K562 (cell line): ENCODE data around the gene ITPR1. TPM values are rescaled to one million over a fixed set of nuclear protein-coding genes. Genes with fewer than 3 reads are reported as not detected.

Experiments used
- ATAC-seq: fragments of 200-7000 bp; cut with Tn5 transposase; 3 replicates; pipeline ENCODE4 v1.9.1; 2020; ENCODE audit warnings: moderate library complexity
- BruUV-seq: library from RNA; stranded (reverse); fragments of 400-500 nt; replicated peaks from 2 replicates; lab custom pipeline; 2021; lab: Mats Ljungman, UMichigan
- CTCF ChIA-PET: fragments of 300-600 bp; formaldehyde crosslinking; extraction: SDS; loops from one replicate; lab custom pipeline; 2021; ENCODE audit warnings: low intra/inter-chr PET ratio; lab: Yijun Ruan, JAX
- POLR2A ChIA-PET: fragments of 300-600, 350-650 bp; sonication (Branson Sonifier 250); formaldehyde crosslinking; extraction: SDS; loops from one replicate; lab custom pipeline; 2021; ENCODE audit warnings: antibody characterized with exemption, inconsistent platforms; lab: Yijun Ruan, JAX
- DNase-seq, 4 experiments: peaks; one replicate each; pipeline versions ENCODE4 v3.0.0 to v3.0.0-alpha.2; 2011 to 2018; ENCODE audit warnings: low spot score in 3 of 4, mixed read lengths in 3 of 4; ENCODE audit errors: extremely low read depth in 1 of 4
- FAIRE-seq: peaks from 2 replicates; lab custom pipeline; 2011; peaks lifted over from hg19 to GRCh38; lab: Jason Lieb, UNC
- H2AFZ ChIP-seq: 2 replicates; pipeline ENCODE4 v1.6.0; 2011; ENCODE audit warnings: low read depth, low read length, control low read depth, inconsistent platforms
- H3K27ac ChIP-seq: fragments of 200-600 bp; 3 replicates; pipeline ENCODE4 v1.8.0; 2011; ENCODE audit warnings: low read depth, mild to moderate bottlenecking, control low read depth, inconsistent platforms, low read length, moderate library complexity, mixed read lengths; ENCODE audit errors: extremely low read depth
- H3K27me3 ChIP-seq, 2 experiments: fragments of 300-600 bp in 1 of 2; 2 replicates in 1 of 2; 3 replicates in 1 of 2; pipeline versions ENCODE4 v1.6.0 to v1.8.0; 2011; ENCODE audit warnings: inconsistent platforms in 2 of 2, low read length in 2 of 2, mild to moderate bottlenecking in 1 of 2, mixed read lengths in 1 of 2, moderate library complexity in 1 of 2; ENCODE audit not compliant: control insufficient read depth in 2 of 2, insufficient read depth in 2 of 2
- H3K36me3 ChIP-seq: fragments of 300-600 bp; 3 replicates; pipeline ENCODE4 v1.8.0; 2011; ENCODE audit warnings: mild to moderate bottlenecking, low read length, inconsistent platforms; ENCODE audit not compliant: control insufficient read depth, insufficient read depth
- H3K4me1 ChIP-seq, 2 experiments: fragments of 200-600 bp in 1 of 2; replicated peaks in 1 of 2; 2 replicates in 1 of 2; 3 replicates in 1 of 2; pipeline versions ENCODE4 v1.5.1 to v1.8.0; 2011; ENCODE audit warnings: inconsistent platforms in 2 of 2, low read length in 2 of 2, mild to moderate bottlenecking in 1 of 2, mixed read lengths in 1 of 2, moderate library complexity in 1 of 2; ENCODE audit not compliant: control insufficient read depth in 2 of 2, insufficient read depth in 2 of 2
- H3K4me2 ChIP-seq: 2 replicates; pipeline ENCODE4 v1.6.1; 2011; ENCODE audit warnings: low read length, control low read depth, inconsistent platforms, mixed read lengths; ENCODE audit not compliant: insufficient read depth
- H3K4me3 ChIP-seq: fragments of 200-600 bp; sonication (generic), shearing (Covaris generic); 2 replicates; pipeline ENCODE4 v1.5.1; 2016; ENCODE audit warnings: control low read depth, inconsistent platforms
- H3K79me2 ChIP-seq: fragments of 200-600 bp; 3 replicates; pipeline ENCODE4 v1.8.0; 2011; ENCODE audit warnings: low read length, inconsistent platforms; ENCODE audit not compliant: control insufficient read depth, insufficient read depth
- H3K9ac ChIP-seq, 2 experiments: 2 replicates each; pipeline versions ENCODE4 v1.6.0 to v1.6.1; 2011; ENCODE audit warnings: low read depth in 2 of 2, low read length in 2 of 2, control low read depth in 1 of 2, inconsistent platforms in 1 of 2, mild to moderate bottlenecking in 1 of 2, mixed read lengths in 1 of 2; ENCODE audit not compliant: insufficient read depth in 1 of 2
- H3K9me1 ChIP-seq: one replicate; pipeline ENCODE4 v1.6.0; 2011; ENCODE audit warnings: inconsistent platforms, mild to moderate bottlenecking, low read length, moderate library complexity; ENCODE audit not compliant: control insufficient read depth, insufficient read depth
- H3K9me3 ChIP-seq: replicated peaks from 2 replicates; pipeline ENCODE4 v1.5.1; 2011; ENCODE audit warnings: low read depth, low read length, inconsistent platforms; ENCODE audit not compliant: control insufficient read depth, insufficient read depth
- H4K20me1 ChIP-seq: replicated peaks from 2 replicates; pipeline ENCODE4 v1.6.1; 2011; ENCODE audit warnings: low read length, inconsistent platforms, mixed read lengths; ENCODE audit not compliant: control insufficient read depth, insufficient read depth
- BMI1 ChIP-seq: fragments of 150-350 bp; IDR thresholded peaks from 2 replicates; pipeline ENCODE4 v1.6.1; 2014; ENCODE audit warnings: low read length
- EZH2 ChIP-seq: IDR thresholded peaks from 2 replicates; pipeline ENCODE4 v1.6.1; 2012; ENCODE audit warnings: low read depth, mild to moderate bottlenecking, inconsistent platforms, low read length, borderline replicate concordance
- FOSL1 ChIP-seq: fragments of 200-800 bp; sonication (Bioruptor generic); conservative IDR thresholded peaks from 2 replicates; pipeline ENCODE4 v1.6.1; 2016; ENCODE audit warnings: missing genetic modification characterization, missing compliant biosample characterization
- HDAC6 ChIP-seq: IDR thresholded peaks from 2 replicates; pipeline ENCODE4 v1.6.1; 2012; ENCODE audit warnings: low read depth, mild to moderate bottlenecking, control low read depth, inconsistent platforms, low read length, moderate library complexity
- HNRNPL ChIP-seq: fragments of 200-400 bp; formaldehyde crosslinking; IDR thresholded peaks from 2 replicates; pipeline ENCODE4 v1.6.1; 2017; ENCODE audit warnings: low read depth, mild to moderate bottlenecking, low read length
- LARP7 ChIP-seq: fragments of 450-650 bp; IDR thresholded peaks from 2 replicates; pipeline ENCODE4 v1.6.1; 2016
- MAFG ChIP-seq: fragments of 450-650 bp; conservative IDR thresholded peaks from 2 replicates; pipeline ENCODE4 v1.6.1; 2016; ENCODE audit warnings: missing genetic modification characterization, missing compliant biosample characterization
- PTRF ChIP-seq: fragments of 450-650 bp; IDR thresholded peaks from 2 replicates; pipeline ENCODE4 v1.6.1; 2016; ENCODE audit warnings: mild to moderate bottlenecking, missing genetic modification characterization, missing compliant biosample characterization
- PTTG1 ChIP-seq: fragments of 450-650 bp; IDR thresholded peaks from 2 replicates; pipeline ENCODE4 v1.6.1; 2016; ENCODE audit warnings: low read depth, mild to moderate bottlenecking, missing genetic modification characterization, missing compliant biosample characterization
- TEAD1 ChIP-seq, 2 experiments: fragments of 450-650 bp in 1 of 2; sonication (generic) in 1 of 2; formaldehyde crosslinking; IDR thresholded peaks; 2 replicates each; pipeline versions ENCODE4 v1.4.0 to v1.8.0; 2020 to 2022; ENCODE audit warnings: mild to moderate bottlenecking in 2 of 2, missing genetic modification reagents in 1 of 2
- U2AF1 ChIP-seq: fragments of 200-400 bp; formaldehyde crosslinking; optimal IDR thresholded peaks from 2 replicates; pipeline ENCODE3; 2017; ENCODE audit warnings: mild to moderate bottlenecking, low read depth, low read length, moderate library complexity
- ZNF507 ChIP-seq: conservative IDR thresholded peaks from 2 replicates; pipeline ENCODE4 v1.6.1; 2017; ENCODE audit warnings: missing genetic modification characterization, missing compliant biosample characterization
- ZNF75A ChIP-seq: fragments of 450-650 bp; formaldehyde crosslinking; IDR thresholded peaks from 2 replicates; pipeline ENCODE4 v1.4.0; 2020; ENCODE audit warnings: mild to moderate bottlenecking
- WGBS: fragments of 100-300 bp; shearing (Covaris generic); methylation state at CpG from one replicate; pipeline ENCODE4 v1.1.6; 2016; ENCODE audit warnings: low coverage, mixed read lengths; ENCODE audit not compliant: insufficient coverage; ENCODE audit errors: missing lambda C conversion rate; 5-methylcytosine and 5-hydroxymethylcytosine counted together
- in situ Hi-C: fragments of 300-500 bp; cut with MboI; formaldehyde crosslinking; loops from 4 replicates; pipeline ENCODE4 v1.15.0; 2018; ENCODE audit warnings: inconsistent platforms, mixed read lengths
- intact Hi-C: fragments of 100-400 bp; cut with micrococcal nuclease; formaldehyde crosslinking; loops from 2 replicates; pipeline ENCODE4 v1.14.2; 2022
- polyA plus RNA-seq, 8 experiments: library from polyadenylated mRNA; depleted of rRNA in 4 of 8; stranded (reverse) in 5 of 8; unstranded in 3 of 8; fragments of >200 nt; fragmentation: Nextera tagmentation in 2 of 8; fragmentation: Illumina TruSeq in 1 of 8; extraction: Ambion mirVana in 2 of 8; extraction: Trizol in 1 of 8; gene quantifications; 2 replicates each; pipeline versions ENCODE4 v1.2.1 to v1.2.3, GENCODE V29; 2011 to 2014; ENCODE audit warnings: inconsistent platforms in 1 of 8, missing spikeins in 1 of 8
- total RNA-seq, 7 experiments: library from RNA; depleted of rRNA in 6 of 7; stranded (reverse); fragments of >200 nt in 6 of 7; fragmentation: Illumina TruSeq in 2 of 7; extraction: Trizol in 2 of 7; gene quantifications; 2 replicates each; pipeline versions ENCODE4 v1.2.1 to v1.2.3, GENCODE V29; 2011 to 2021; ENCODE audit warnings: low replicate concordance in 1 of 7
- TF ChIP-seq, protein P1 (sequence below), 2 experiments: fragments of 450-650 bp; formaldehyde crosslinking in 1 of 2; IDR thresholded peaks; 2 replicates each; pipeline versions ENCODE4 v1.4.0 to v1.6.1; 2014 to 2020; ENCODE audit warnings: mild to moderate bottlenecking in 2 of 2, borderline replicate concordance in 1 of 2, low read depth in 1 of 2

The ITPR1 gene
- total and polyA plus RNA-seq, 9 of the 15 experiments (the other 6 are each of a cell fraction or from before 2014, with no cell fraction given) = 22.4 to 40.0 (median 27.4) TPM

DNA sequence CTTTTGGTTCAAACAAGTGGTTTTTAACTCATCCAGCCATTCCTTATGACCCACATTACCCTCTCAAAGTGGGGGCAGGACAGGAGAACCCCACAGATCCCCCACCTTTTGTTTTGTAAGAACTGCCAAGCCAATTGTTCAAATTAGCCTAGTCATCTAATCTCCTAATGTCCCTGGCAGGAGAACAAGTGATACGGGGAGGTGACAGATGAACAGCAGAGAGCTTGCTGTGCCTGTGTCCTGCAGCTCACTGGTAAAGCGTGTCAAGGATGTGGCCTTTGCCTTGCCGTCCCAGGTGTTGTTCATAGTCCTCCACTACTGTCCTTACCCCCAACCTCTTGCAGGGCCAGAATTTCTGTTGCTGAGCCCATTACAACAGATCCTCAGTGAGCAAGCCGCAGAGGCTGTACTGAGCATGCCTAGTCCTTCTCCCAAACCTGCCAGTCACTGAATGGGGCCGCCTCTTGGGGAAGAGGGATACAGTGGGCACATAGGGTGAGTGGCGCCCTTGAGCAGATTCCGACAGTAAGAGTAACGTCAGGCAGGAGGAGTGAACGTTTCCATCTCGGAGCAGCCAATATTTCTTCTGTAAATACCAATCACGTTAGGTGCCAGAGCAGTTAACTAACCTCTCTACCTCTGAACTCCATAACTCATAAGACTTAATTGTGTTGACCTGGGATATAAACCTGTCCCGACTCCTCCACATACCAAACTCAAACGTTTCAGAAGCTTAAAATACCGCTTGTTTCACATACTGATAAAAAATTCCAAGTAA is 87.4 kb downstream of the ITPR1 start:
- H3K27me3 ChIP-seq = no peaks in the 10 kb centered on the region; a peak in 1 of 5 replicates
- no peaks in the 10 kb centered on the region for H3K79me2 ChIP-seq
- no peak overlapping the region; a peak in 1 of 4 replicates for H3K9ac ChIP-seq
- BruUV-seq = no TSS peak
- no peak overlapping the region for H3K4me2 ChIP-seq
- no peaks in the 10 kb centered on the region for H3K9me1 ChIP-seq
- no peaks in the 10 kb centered on the region for H3K36me3 ChIP-seq
- FAIRE-seq = no peak
- in situ Hi-C loops = no loop called here
- H2AFZ ChIP-seq = no peak overlapping the region
- H3K9me3 ChIP-seq = no peaks in the 10 kb centered on the region
- H3K27ac ChIP-seq = no peak overlapping the region
- H3K4me3 ChIP-seq = no peak overlapping the region
- peaks cover 0 to 8% of the 10 kb centered on the region in 2 experiments; a peak in 2 of 5 replicates for H3K4me1 ChIP-seq
- peaks cover 4% of the 10 kb centered on the region for H4K20me1 ChIP-seq
- ChIA-PET POLR2A (interaction anchor here (1.1 kb wide), 1 partner anchor 9 kb away, joined by 3 read pairs; no protein-coding TSS in a partner anchor), CTCF (no interaction called here)
- DNase-seq = no peak
- intact Hi-C loops = loop anchor here (5.0 kb wide), 1 partner anchor 163 kb away; no protein-coding TSS in a partner anchor
- 52% methylated on average over 14 of the region's 14 CpGs for WGBS
- peak; percentile 39 for ATAC-seq
- no peak for TF ChIP-seq TEAD1 (CRISPR knock-in tag; IDR thresholded peaks at IDR 0.05)
- TF ChIP-seq PTTG1 (tag) = no peak
- no peak for TF ChIP-seq FOSL1 (tag)
- TF ChIP-seq BMI1 = no peak
- TF ChIP-seq U2AF1 = no peak
- no peak for TF ChIP-seq ZNF75A
- TF ChIP-seq, protein P1, sequence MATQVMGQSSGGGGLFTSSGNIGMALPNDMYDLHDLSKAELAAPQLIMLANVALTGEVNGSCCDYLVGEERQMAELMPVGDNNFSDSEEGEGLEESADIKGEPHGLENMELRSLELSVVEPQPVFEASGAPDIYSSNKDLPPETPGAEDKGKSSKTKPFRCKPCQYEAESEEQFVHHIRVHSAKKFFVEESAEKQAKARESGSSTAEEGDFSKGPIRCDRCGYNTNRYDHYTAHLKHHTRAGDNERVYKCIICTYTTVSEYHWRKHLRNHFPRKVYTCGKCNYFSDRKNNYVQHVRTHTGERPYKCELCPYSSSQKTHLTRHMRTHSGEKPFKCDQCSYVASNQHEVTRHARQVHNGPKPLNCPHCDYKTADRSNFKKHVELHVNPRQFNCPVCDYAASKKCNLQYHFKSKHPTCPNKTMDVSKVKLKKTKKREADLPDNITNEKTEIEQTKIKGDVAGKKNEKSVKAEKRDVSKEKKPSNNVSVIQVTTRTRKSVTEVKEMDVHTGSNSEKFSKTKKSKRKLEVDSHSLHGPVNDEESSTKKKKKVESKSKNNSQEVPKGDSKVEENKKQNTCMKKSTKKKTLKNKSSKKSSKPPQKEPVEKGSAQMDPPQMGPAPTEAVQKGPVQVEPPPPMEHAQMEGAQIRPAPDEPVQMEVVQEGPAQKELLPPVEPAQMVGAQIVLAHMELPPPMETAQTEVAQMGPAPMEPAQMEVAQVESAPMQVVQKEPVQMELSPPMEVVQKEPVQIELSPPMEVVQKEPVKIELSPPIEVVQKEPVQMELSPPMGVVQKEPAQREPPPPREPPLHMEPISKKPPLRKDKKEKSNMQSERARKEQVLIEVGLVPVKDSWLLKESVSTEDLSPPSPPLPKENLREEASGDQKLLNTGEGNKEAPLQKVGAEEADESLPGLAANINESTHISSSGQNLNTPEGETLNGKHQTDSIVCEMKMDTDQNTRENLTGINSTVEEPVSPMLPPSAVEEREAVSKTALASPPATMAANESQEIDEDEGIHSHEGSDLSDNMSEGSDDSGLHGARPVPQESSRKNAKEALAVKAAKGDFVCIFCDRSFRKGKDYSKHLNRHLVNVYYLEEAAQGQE (IDR thresholded peaks at IDR 0.05; ENCODE audit: borderline replicate concordance) = 0 out of 2 replicates have a peak, but pooled peaks have one; percentile 25
- TF ChIP-seq, protein P1 (CRISPR knock-in tag; IDR thresholded peaks at IDR 0.05; ENCODE audit: low read depth) = no peak
- TF ChIP-seq HNRNPL = no peak
- no peak for TF ChIP-seq LARP7
- TF ChIP-seq ZNF507 (tag) = no peak
- no peak for TF ChIP-seq HDAC6
- no peak for TF ChIP-seq EZH2
- TF ChIP-seq PTRF = no peak
- TF ChIP-seq MAFG (tag) = peak; percentile 77
